T1000 (cell line): ENCODE measurements around the gene PARN.
A peak's percentile ranks its signal among the peaks of the same experiment; 100 is the strongest.
"Not testable (repeated sequence)": the region's sequence is repeated elsewhere in the genome, so short reads cannot be mapped to it uniquely, and the experiment has no call there.

Experiments
- DNase-seq: peaks from one replicate; lab custom pipeline; 2025; ENCODE audit warnings: mixed read lengths; lab: John Stamatoyannopoulos, UW

PARN gene

GRCh38 chr16:14437426-14437825, 192.6 kb downstream of the PARN start:
- DNase-seq = no peak

- DNase-seq = no peak
Measured at GRCh38 chr16:14436401-14436955, 193.6 kb downstream of the PARN start.

- no peak for DNase-seq
Measured at GRCh38 chr16:14434860-14435259, 195.2 kb downstream of the PARN start.

GRCh38 chr16:14428971-14429637, 201.0 kb downstream of the PARN start:
- not testable (repeated sequence) for DNase-seq

GRCh38 chr16:14428043-14428442, 202.0 kb downstream of the PARN start:
- DNase-seq = no peak

- DNase-seq = no peak
Measured at GRCh38 chr16:14427371-14427948, 202.6 kb downstream of the PARN start.

GRCh38 chr16:14424595-14424994, 205.5 kb downstream of the PARN start:
- no peak for DNase-seq

- no peak for DNase-seq
Measured at GRCh38 chr16:14423344-14423743, 206.7 kb downstream of the PARN start.

GRCh38 chr16:14420721-14421488, 209.2 kb downstream of the PARN start:
- DNase-seq = no peak

- not testable (repeated sequence) for DNase-seq
Measured at GRCh38 chr16:14420243-14420642, 209.8 kb downstream of the PARN start.

- DNase-seq = no peak
Measured at GRCh38 chr16:14419817-14420216, 210.2 kb downstream of the PARN start.

- no peak for DNase-seq
Measured at GRCh38 chr16:14418795-14419225, 211.2 kb downstream of the PARN start.

- DNase-seq = no peak
Measured at GRCh38 chr16:14416184-14416583, 213.9 kb downstream of the PARN start.

- no peak for DNase-seq
Measured at GRCh38 chr16:14415291-14415690, 214.8 kb downstream of the PARN start.

GRCh38 chr16:14409563-14409962, 220.5 kb downstream of the PARN start:
- peak; percentile 90 for DNase-seq

- no peak for DNase-seq
Measured at GRCh38 chr16:14407786-14408399, 222.2 kb downstream of the PARN start.

GRCh38 chr16:14405611-14406537, 224.2 kb downstream of the PARN start:
- no peak for DNase-seq

- not testable (repeated sequence) for DNase-seq
Measured at GRCh38 chr16:14403001-14403389, 227.1 kb downstream of the PARN start.

GRCh38 chr16:14402114-14403000, 227.7 kb downstream of the PARN start:
- not testable (repeated sequence) for DNase-seq

GRCh38 chr16:14401711-14402061, 228.4 kb downstream of the PARN start:
- DNase-seq = not testable (repeated sequence)
